ENCODE data around the gene G6PC3.

G6PC3 gene

DNA sequence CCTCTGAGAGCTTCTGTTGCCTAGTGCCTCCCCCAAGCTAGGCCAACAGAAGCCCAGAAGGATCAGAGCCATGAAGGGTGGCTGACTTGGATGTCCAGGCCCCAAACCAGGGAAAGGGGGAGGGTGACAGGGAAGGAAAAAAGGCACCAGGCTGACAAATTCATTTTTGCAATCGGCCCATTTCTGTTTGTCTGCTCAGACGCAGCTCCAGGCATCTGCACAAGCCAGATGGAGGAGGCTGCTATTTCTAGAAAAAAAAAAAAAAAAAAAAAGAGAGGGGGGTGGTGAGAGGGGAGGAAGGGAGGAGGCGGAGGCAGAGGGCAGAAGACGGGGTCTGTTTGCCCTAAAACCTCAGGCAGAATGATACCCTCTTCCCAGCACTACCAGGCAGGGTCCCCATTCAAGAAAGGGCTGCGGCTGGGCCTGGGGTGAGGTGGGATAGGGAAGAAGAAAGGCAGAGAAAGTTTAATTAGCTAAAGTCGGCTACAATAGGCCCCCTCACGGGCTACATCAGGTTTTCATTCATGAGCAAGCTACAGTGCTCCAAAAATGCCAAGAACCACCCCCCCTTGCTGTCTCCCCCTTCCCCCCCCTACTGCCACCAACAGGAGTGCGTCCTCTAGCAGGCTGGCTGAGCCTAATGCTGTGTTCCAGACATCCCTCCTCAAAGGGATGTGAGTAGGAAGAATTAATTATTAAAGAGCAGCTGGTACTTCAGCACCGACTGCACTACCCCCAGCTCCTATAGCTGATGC lies 50.5 kb downstream of the G6PC3 start:
- peak overlapping the region; percentile 76 for H3K4me3 ChIP-seq
- peak; percentile 74 for DNase-seq (ENCODE audit: low spot score)
- H3K27ac ChIP-seq, result peak overlapping the region; percentile 91 to 99
- TF ChIP-seq, protein P1, sequence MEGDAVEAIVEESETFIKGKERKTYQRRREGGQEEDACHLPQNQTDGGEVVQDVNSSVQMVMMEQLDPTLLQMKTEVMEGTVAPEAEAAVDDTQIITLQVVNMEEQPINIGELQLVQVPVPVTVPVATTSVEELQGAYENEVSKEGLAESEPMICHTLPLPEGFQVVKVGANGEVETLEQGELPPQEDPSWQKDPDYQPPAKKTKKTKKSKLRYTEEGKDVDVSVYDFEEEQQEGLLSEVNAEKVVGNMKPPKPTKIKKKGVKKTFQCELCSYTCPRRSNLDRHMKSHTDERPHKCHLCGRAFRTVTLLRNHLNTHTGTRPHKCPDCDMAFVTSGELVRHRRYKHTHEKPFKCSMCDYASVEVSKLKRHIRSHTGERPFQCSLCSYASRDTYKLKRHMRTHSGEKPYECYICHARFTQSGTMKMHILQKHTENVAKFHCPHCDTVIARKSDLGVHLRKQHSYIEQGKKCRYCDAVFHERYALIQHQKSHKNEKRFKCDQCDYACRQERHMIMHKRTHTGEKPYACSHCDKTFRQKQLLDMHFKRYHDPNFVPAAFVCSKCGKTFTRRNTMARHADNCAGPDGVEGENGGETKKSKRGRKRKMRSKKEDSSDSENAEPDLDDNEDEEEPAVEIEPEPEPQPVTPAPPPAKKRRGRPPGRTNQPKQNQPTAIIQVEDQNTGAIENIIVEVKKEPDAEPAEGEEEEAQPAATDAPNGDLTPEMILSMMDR (IDR thresholded peaks at IDR 0.05), result no peak

DNA sequence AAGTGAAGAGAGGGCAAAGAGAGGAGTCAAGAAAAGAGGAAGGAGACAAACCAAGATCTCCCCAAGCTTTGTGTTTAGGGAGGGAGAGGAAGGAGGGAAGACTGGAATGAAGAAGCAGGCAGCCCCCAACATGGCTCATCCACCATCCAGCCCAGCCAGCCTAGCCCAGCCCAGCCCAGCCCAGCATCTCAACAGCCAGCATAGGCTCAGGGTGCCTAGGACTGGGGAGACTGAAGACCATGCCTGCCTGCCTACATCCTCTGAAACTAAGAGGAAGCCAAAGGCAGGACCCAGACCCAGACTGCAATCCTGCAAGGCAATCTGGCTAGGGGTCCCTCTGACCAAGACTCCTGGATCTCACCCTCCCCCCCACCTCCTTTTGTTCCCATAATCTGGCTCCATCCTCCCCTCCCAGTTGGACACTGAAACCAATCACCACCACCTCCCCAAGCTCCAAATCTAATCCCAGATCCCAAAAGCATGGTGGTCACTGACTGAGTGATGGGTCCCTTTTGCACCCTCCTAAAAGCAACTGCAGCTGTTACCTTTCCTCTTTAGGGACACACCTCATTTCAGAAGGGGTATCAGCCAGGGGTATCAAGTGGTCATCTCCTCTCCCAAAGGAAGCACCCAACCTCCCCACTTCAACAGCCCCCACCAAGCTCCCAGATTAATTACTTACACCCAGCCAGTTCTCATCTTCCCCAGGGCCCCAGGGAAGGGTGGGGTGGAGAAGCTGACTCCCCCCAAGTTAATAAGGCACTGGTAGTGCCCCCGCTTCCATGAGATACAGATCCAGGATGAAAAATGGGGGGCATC lies 51.7 kb downstream of the G6PC3 start:
- peak; percentile 73 for DNase-seq (ENCODE audit: low spot score)
- Histone ChIP-seq H3K27ac (peak overlapping the region; percentile 91 to 99), H3K4me3 (peak overlapping the region; percentile 76)
- TF ChIP-seq, protein P1 (IDR thresholded peaks at IDR 0.05), result no peak

DNA sequence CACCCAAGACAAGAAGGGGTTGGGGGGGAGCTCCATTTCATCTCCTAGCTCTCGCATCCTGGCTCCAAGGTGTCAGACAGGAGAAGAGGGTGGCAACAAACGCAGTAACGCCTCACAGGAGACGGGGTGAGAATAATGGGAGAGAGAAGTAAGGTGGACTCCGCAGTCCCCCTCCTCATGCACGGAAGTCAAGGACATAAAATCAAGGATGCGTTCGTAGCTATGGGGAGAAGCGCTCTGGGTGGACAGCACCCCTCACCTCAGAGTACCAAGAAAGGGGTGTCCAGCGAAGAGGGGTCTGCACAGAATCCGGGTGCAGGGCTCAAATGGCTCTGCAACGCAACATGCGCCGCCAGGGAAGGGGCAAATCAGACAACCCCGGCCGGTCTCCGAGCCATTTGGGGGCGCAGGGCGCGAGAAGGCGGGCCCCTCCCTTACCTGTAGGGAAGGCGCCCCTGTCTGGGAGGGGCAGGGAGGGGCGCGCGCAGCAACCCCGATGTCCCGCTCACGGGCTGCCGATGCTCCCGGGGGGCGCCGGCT lies 52.4 kb downstream of the G6PC3 start:
- H3K27ac ChIP-seq, result peak overlapping the region; percentile 91 to 99
- TF ChIP-seq, protein P1 (IDR thresholded peaks at IDR 0.05), result no peak
- H3K4me3 ChIP-seq, result peak overlapping the region; percentile 76
- DNase-seq (ENCODE audit: low spot score), result peak; percentile 69

DNA sequence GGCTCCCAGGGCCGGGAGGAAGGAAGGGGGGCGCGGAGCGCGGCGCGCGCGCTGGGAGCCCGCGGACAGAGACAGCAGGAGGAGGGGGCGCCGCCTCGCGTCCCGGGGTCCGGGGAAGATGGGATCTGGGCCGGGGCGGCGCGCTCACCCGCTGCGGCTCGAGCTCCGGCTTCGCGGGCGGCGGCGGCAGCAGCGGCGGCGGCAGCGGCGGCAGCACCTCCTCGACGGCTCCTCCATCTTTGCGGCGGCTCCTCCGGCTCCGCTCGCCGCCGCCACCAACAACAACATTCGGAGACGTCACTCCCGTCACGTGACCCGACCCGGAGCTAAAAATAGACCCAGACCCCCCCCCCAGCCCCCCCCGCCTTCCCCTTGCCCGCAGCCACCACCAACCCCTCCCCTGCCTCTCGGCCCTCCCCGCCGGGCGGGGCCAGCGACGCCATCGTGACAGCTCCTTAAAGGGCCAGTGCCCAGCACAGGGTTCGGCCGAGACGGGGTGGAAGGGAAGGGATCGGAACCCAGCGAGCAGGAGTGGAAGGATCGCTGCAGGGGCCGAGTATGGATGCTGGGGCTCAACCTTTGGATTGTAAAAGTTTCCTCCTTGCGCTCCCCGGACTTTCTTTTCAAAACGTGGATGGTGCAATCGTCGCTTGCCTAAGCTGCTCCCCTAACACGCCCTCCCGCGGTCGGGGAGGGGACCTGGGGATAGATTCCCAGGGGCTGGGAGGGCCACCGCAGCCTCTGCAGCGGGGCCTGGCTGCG lies 53.0 kb downstream of the G6PC3 start, which contains the start of gene HDAC5:
Gene HDAC5 (minus strand): TSS at position 286 of the 762 bp plus-strand sequence. CDS start 6,126 bp downstream, outside the sequence.
- Histone ChIP-seq H3K4me3 (peak within 1 kb of the TSS; percentile 76), H3K27ac (peak within 1 kb of the TSS; percentile 91 to 99)
- TF ChIP-seq, protein P1 (IDR thresholded peaks at IDR 0.05), result peak; percentile 35
- peak; percentile 99 for DNase-seq (ENCODE audit: low spot score)

DNA sequence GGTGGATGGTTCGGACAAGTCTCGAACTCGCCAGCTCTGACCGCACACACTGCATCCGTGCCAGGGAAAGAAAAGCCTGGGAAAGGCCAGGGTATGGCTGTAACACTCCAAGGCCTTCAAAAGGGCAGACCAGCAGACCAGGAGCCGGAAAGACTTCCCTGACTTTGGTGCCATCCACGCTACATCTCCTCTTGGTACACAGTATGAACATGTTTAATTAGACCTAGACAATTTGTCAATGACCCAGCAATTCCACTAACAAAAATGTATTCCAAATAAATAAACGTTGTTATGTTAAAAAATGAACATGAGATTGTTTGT lies 53.5 kb downstream of the G6PC3 start:
- DNase-seq (ENCODE audit: low spot score), result no peak
- Histone ChIP-seq H3K27ac (peak overlapping the region; percentile 91 to 99), H3K4me3 (peak overlapping the region; percentile 76)
- TF ChIP-seq, protein P1 (IDR thresholded peaks at IDR 0.05), result no peak
